ENCODE measurements around the gene MTMR4.
"Not testable (repeated sequence)": the region's sequence is repeated elsewhere in the genome, so short reads cannot be mapped to it uniquely, and the experiment has no call there.

Gene MTMR4

GRCh38 chr17:58503866-58504265, 10.6 kb downstream of the MTMR4 start:
- no peak for DNase-seq
- intact Hi-C loops (cut with DNase I): no loop called here

- not testable (repeated sequence) for DNase-seq
These were observed 11.3 kb downstream of the MTMR4 start for GRCh38 chr17:58503134-58503533.

GRCh38 chr17:58501451-58501850, 13.0 kb downstream of the MTMR4 start:
- intact Hi-C loops (cut with DNase I): no loop called here
- no peak for DNase-seq

More at GRCh38 chr17:58503134-58503533, 11.3 kb downstream of the MTMR4 start:
- intact Hi-C loops (cut with DNase I): not testable (repeated sequence)

GRCh38 chr17:58498177-58498828, 16.1 kb downstream of the MTMR4 start:
- no peak for DNase-seq
- intact Hi-C loops (cut with DNase I): no loop called here

- intact Hi-C loops (cut with DNase I): no loop called here
- DNase-seq: no peak
These were observed 20.9 kb downstream of the MTMR4 start for GRCh38 chr17:58493506-58493905.

- intact Hi-C loops (cut with DNase I): no loop called here
- DNase-seq: no peak
These were observed 22.0 kb downstream of the MTMR4 start for GRCh38 chr17:58492238-58493121.

- intact Hi-C loops (cut with DNase I): no loop called here
- no peak for DNase-seq
These were observed 22.9 kb downstream of the MTMR4 start for GRCh38 chr17:58491510-58492045.

- intact Hi-C loops (cut with DNase I): no loop called here
- DNase-seq: no peak
These were observed 26.0 kb downstream of the MTMR4 start for GRCh38 chr17:58488428-58488890.

GRCh38 chr17:58487589-58488427, 26.6 kb downstream of the MTMR4 start, which contains the start of gene HSF5:
TSS of gene HSF5 (minus strand) at chr17:58488408. CDS start at chr17:58488274, 134 bp downstream.
- DNase-seq: peak in 1 of 42 donors; percentile 13
- intact Hi-C loops (cut with DNase I): no loop called here

GRCh38 chr17:58484600-58484999, 29.8 kb downstream of the MTMR4 start:
- no peak for DNase-seq
- intact Hi-C loops (cut with DNase I): no loop called here

GRCh38 chr17:58481798-58482197, 32.6 kb downstream of the MTMR4 start:
- DNase-seq; intact Hi-C loops (cut with DNase I): not testable (repeated sequence)

GRCh38 chr17:58480090-58480489, 34.3 kb downstream of the MTMR4 start:
- DNase-seq: no peak
- intact Hi-C loops (cut with DNase I): no loop called here

- intact Hi-C loops (cut with DNase I): no loop called here
- no peak for DNase-seq
These were observed 37.6 kb downstream of the MTMR4 start for GRCh38 chr17:58476812-58477211.

- intact Hi-C loops (cut with DNase I): no loop called here
- no peak for DNase-seq
These were observed 38.5 kb downstream of the MTMR4 start for GRCh38 chr17:58475985-58476384.

- no peak for DNase-seq
- intact Hi-C loops (cut with DNase I): no loop called here
These were observed 44.1 kb downstream of the MTMR4 start for GRCh38 chr17:58470356-58470755.

GRCh38 chr17:58468944-58469343, 45.5 kb downstream of the MTMR4 start:
- intact Hi-C loops (cut with DNase I): no loop called here
- DNase-seq: no peak

GRCh38 chr17:58455491-58455890, 58.9 kb downstream of the MTMR4 start:
- intact Hi-C loops (cut with DNase I): no loop called here

GRCh38 chr17:58452738-58453137, 61.7 kb downstream of the MTMR4 start:
- intact Hi-C loops (cut with DNase I): no loop called here
- DNase-seq: no peak

More at GRCh38 chr17:58455491-58455890, 58.9 kb downstream of the MTMR4 start:
- DNase-seq: no peak

Data from head of caudate nucleus (tissue), 42 donors.